ENCODE measurements around the gene GPR21.

The GPR21 gene

DNA sequence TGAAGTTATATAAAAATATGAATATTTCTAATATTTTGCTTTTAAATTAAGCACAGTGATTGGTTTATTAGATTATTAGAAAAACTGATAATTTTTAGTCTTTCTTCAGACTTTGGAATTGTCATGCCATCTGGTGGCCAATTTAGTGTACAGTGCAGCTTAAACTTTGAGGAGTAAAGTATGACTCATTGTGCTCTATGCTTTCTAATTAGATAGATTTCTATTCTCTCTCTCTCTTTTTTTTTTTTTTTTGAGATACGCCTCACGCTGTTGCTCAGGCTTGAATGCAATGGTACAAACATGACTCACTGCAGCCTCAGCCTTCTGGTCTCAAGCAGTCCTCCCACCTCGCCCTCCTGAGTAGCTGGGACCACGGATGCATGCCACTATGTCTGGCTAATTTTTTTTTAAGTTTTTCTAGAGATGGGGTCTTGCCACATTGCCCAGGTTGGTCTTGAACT lies 42.1 kb upstream of the GPR21 start:
- Histone ChIP-seq H3K79me1 (ENCODE audit: low read depth, low read length) (peaks cover 2% of the 10 kb centered on the region), H4K8ac (ENCODE audit: low read depth, low read length) (no peak overlapping the region), H3K9ac (ENCODE audit: low read depth, low read length, poor library complexity) (no peak overlapping the region), H3K14ac (ENCODE audit: low read length) (no peak overlapping the region), H3K27ac (replicated peaks; ENCODE audit: low read length) (no peak overlapping the region), H3K23ac (ENCODE audit: low read depth, low read length, poor library complexity) (no peak overlapping the region), H2AFZ (ENCODE audit: low read length) (no peak overlapping the region), H3K4me2 (ENCODE audit: insufficient read depth, low read length, poor library complexity, severe bottlenecking) (no peak overlapping the region), H2BK15ac (ENCODE audit: low read length) (no peak overlapping the region), H3K27me3 (ENCODE audit: control insufficient read depth in 3 of 3, insufficient read depth in 3 of 3, low read depth in 1 of 3, low read length in 3 of 3) (no peaks in the 10 kb centered on the region), H2AK5ac (ENCODE audit: low read depth, low read length) (no peak overlapping the region), H3K18ac (ENCODE audit: low read length) (no peak overlapping the region), H3K36me3 (replicated peaks in 1 of 2; ENCODE audit: control insufficient read depth in 2 of 2, insufficient read depth in 2 of 2, low read length in 2 of 2) (peaks cover 10 to 92% of the 10 kb centered on the region in 2 donors), H3K4me3 (ENCODE audit: low read length in 2 of 2) (no peak overlapping the region), H4K91ac (ENCODE audit: low read depth, low read length, poor library complexity) (no peak overlapping the region), H2BK5ac (ENCODE audit: low read length) (no peak overlapping the region), H2BK12ac (ENCODE audit: low read length) (no peak overlapping the region), H3K9me3 (replicated peaks in 1 of 2; ENCODE audit: control insufficient read depth in 2 of 2, insufficient read depth in 1 of 2, low read depth in 1 of 2, low read length in 2 of 2) (no peaks in the 10 kb centered on the region), H3K4ac (ENCODE audit: low read length) (no peak overlapping the region), H3K4me1 (ENCODE audit: control insufficient read depth in 2 of 2, insufficient read depth in 1 of 2, low read depth in 1 of 2, low read length in 2 of 2) (no peaks in the 10 kb centered on the region), H2BK120ac (ENCODE audit: low read depth, low read length) (no peak overlapping the region)
- WGBS, 2 donors (ENCODE audit: extremely low coverage in 2 of 2, insufficient read length in 2 of 2, insufficient replicate concordance in 1 of 2): no CpG with 5 or more reads among the region's 4 CpGs
- DNase-seq (ENCODE audit: low spot score): no peak

DNA sequence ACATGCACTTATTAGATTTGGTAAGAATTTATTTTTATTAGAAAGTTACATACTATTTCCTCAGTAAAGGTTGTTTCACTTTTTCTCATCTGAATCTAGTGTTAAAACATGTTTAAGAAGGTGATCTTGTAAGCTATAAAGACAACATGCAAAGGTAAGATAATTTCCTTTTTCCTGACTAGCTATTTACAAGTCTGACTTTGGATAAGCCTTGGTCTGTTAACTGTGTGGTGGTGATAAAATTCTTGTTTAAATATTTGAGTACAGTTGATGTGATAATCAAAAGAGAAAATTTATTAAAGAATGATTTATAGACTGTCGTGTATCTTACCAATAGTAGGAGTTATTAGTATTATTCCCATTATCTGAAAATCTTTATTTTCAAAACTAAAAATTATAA lies 36.9 kb upstream of the GPR21 start:
- no peak overlapping the region for H3K4me3 ChIP-seq (ENCODE audit: low read length in 2 of 2)
- no peak overlapping the region for H3K18ac ChIP-seq (ENCODE audit: low read length)
- H2BK15ac ChIP-seq (ENCODE audit: low read length): no peak overlapping the region
- no peaks in the 10 kb centered on the region for H3K4me1 ChIP-seq (ENCODE audit: control insufficient read depth in 2 of 2, insufficient read depth in 1 of 2, low read depth in 1 of 2, low read length in 2 of 2)
- no peak overlapping the region for H4K91ac ChIP-seq (ENCODE audit: low read depth, low read length, poor library complexity)
- no peaks in the 10 kb centered on the region for H3K9me3 ChIP-seq (replicated peaks in 1 of 2; ENCODE audit: control insufficient read depth in 2 of 2, insufficient read depth in 1 of 2, low read depth in 1 of 2, low read length in 2 of 2)
- H2AK5ac ChIP-seq (ENCODE audit: low read depth, low read length): no peak overlapping the region
- H2BK12ac ChIP-seq (ENCODE audit: low read length): no peak overlapping the region
- WGBS, 2 donors (ENCODE audit: extremely low coverage in 2 of 2, insufficient read length in 2 of 2, insufficient replicate concordance in 1 of 2): no CpG with 5 or more reads among the region's 1 CpG
- H3K4ac ChIP-seq (ENCODE audit: low read length): no peak overlapping the region
- peaks cover 5 to 95% of the 10 kb centered on the region in 2 donors for H3K36me3 ChIP-seq (replicated peaks in 1 of 2; ENCODE audit: control insufficient read depth in 2 of 2, insufficient read depth in 2 of 2, low read length in 2 of 2)
- H3K14ac ChIP-seq (ENCODE audit: low read length): no peak overlapping the region
- H3K79me1 ChIP-seq (ENCODE audit: low read depth, low read length): peaks cover 2% of the 10 kb centered on the region
- no peak overlapping the region for H3K23ac ChIP-seq (ENCODE audit: low read depth, low read length, poor library complexity)
- H3K27ac ChIP-seq (replicated peaks; ENCODE audit: low read length): no peak overlapping the region
- H2BK120ac ChIP-seq (ENCODE audit: low read depth, low read length): no peak overlapping the region
- H4K8ac ChIP-seq (ENCODE audit: low read depth, low read length): no peak overlapping the region
- H3K9ac ChIP-seq (ENCODE audit: low read depth, low read length, poor library complexity): no peak overlapping the region
- no peak overlapping the region for H2AFZ ChIP-seq (ENCODE audit: low read length)
- H3K27me3 ChIP-seq (ENCODE audit: control insufficient read depth in 3 of 3, insufficient read depth in 3 of 3, low read depth in 1 of 3, low read length in 3 of 3): no peaks in the 10 kb centered on the region
- DNase-seq (ENCODE audit: low spot score): no peak
- H2BK5ac ChIP-seq (ENCODE audit: low read length): no peak overlapping the region
- no peak overlapping the region for H3K4me2 ChIP-seq (ENCODE audit: insufficient read depth, low read length, poor library complexity, severe bottlenecking)

DNA sequence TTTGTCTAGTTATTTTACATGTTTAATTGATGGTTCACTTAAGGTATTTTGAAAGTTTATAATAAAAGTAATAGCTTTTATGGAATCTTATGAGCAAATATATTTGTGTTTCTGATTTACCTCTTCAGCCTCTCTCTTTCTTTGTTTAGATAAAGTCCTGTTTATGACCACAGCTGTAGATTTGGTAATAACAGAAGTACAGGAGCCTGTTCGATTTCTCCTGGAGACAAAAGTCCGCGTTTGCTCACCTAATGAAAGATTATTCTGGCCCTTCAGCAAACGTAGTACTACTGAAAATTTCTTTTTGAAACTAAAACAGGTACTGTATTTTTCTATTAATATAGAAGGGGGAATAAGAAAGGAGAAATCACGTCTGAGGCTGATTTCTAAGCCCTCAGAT lies 35.0 kb upstream of the GPR21 start:
- H2BK120ac ChIP-seq (ENCODE audit: low read depth, low read length): no peak overlapping the region
- H3K4me3 ChIP-seq (ENCODE audit: low read length in 2 of 2): no peak overlapping the region
- no peak overlapping the region for H2AFZ ChIP-seq (ENCODE audit: low read length)
- H3K36me3 ChIP-seq (replicated peaks in 1 of 2; ENCODE audit: control insufficient read depth in 2 of 2, insufficient read depth in 2 of 2, low read length in 2 of 2): peaks cover 3 to 92% of the 10 kb centered on the region in 2 donors
- H2BK5ac ChIP-seq (ENCODE audit: low read length): no peak overlapping the region
- DNase-seq (ENCODE audit: low spot score): no peak
- no peak overlapping the region for H3K14ac ChIP-seq (ENCODE audit: low read length)
- H3K4me2 ChIP-seq (ENCODE audit: insufficient read depth, low read length, poor library complexity, severe bottlenecking): no peak overlapping the region
- WGBS, 2 donors (ENCODE audit: extremely low coverage in 2 of 2, insufficient read length in 2 of 2, insufficient replicate concordance in 1 of 2): no CpG with 5 or more reads among the region's 5 CpGs
- H2BK12ac ChIP-seq (ENCODE audit: low read length): no peak overlapping the region
- H3K23ac ChIP-seq (ENCODE audit: low read depth, low read length, poor library complexity): no peak overlapping the region
- H2BK15ac ChIP-seq (ENCODE audit: low read length): no peak overlapping the region
- no peak overlapping the region for H2AK5ac ChIP-seq (ENCODE audit: low read depth, low read length)
- H3K9ac ChIP-seq (ENCODE audit: low read depth, low read length, poor library complexity): no peak overlapping the region
- no peaks in the 10 kb centered on the region for H3K9me3 ChIP-seq (replicated peaks in 1 of 2; ENCODE audit: control insufficient read depth in 2 of 2, insufficient read depth in 1 of 2, low read depth in 1 of 2, low read length in 2 of 2)
- no peaks in the 10 kb centered on the region for H3K27me3 ChIP-seq (ENCODE audit: control insufficient read depth in 3 of 3, insufficient read depth in 3 of 3, low read depth in 1 of 3, low read length in 3 of 3)
- no peaks in the 10 kb centered on the region for H3K4me1 ChIP-seq (ENCODE audit: control insufficient read depth in 2 of 2, insufficient read depth in 1 of 2, low read depth in 1 of 2, low read length in 2 of 2)
- no peak overlapping the region for H4K8ac ChIP-seq (ENCODE audit: low read depth, low read length)
- peaks cover 2% of the 10 kb centered on the region for H3K79me1 ChIP-seq (ENCODE audit: low read depth, low read length)
- no peak overlapping the region for H3K27ac ChIP-seq (replicated peaks; ENCODE audit: low read length)
- H4K91ac ChIP-seq (ENCODE audit: low read depth, low read length, poor library complexity): no peak overlapping the region
- H3K4ac ChIP-seq (ENCODE audit: low read length): no peak overlapping the region
- no peak overlapping the region for H3K18ac ChIP-seq (ENCODE audit: low read length)

DNA sequence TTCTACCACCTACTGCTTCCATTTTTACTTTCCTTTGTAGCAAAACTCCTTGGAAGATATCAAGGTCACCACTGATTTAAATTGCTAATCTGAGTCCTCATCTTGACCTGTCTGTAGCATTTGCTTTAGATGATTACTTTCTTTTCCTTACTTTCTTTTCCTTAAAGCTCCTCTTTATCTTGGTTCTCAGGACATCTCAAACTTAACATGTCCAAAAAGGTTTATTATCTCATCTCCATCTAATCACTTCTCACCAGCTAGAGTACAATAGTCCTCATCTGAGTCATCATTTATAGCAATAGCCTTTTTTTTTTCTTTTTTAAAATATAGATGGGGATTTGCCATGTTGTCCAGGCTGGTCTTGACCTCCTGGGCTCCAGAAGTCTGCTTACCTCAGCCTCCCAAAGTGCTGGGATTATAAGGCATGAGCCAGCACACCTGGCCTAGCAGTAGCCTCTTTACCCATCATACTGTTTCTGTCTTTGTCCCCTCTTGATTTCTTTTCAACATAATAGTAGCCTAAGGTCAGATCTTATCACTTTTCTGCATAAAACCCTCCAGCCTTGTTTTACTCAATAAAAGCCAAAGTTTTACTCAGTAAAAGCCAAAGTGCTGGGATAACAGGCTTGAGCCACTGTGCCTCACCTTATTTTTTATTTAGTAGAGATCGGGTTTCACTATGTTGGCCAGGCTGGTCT lies 32.9 kb upstream of the GPR21 start:
- H3K27me3 ChIP-seq (ENCODE audit: control insufficient read depth in 3 of 3, insufficient read depth in 3 of 3, low read depth in 1 of 3, low read length in 3 of 3): no peaks in the 10 kb centered on the region
- no peak overlapping the region for H4K8ac ChIP-seq (ENCODE audit: low read depth, low read length)
- no peak overlapping the region for H2AFZ ChIP-seq (ENCODE audit: low read length)
- H2BK12ac ChIP-seq (ENCODE audit: low read length): no peak overlapping the region
- H3K27ac ChIP-seq (replicated peaks; ENCODE audit: low read length): no peak overlapping the region
- H4K91ac ChIP-seq (ENCODE audit: low read depth, low read length, poor library complexity): no peak overlapping the region
- H3K4ac ChIP-seq (ENCODE audit: low read length): no peak overlapping the region
- H2BK5ac ChIP-seq (ENCODE audit: low read length): no peak overlapping the region
- DNase-seq (ENCODE audit: low spot score): no peak
- H3K9ac ChIP-seq (ENCODE audit: low read depth, low read length, poor library complexity): no peak overlapping the region
- no peaks in the 10 kb centered on the region for H3K4me1 ChIP-seq (ENCODE audit: control insufficient read depth in 2 of 2, insufficient read depth in 1 of 2, low read depth in 1 of 2, low read length in 2 of 2)
- H2BK120ac ChIP-seq (ENCODE audit: low read depth, low read length): no peak overlapping the region
- peaks cover 2% of the 10 kb centered on the region for H3K79me1 ChIP-seq (ENCODE audit: low read depth, low read length)
- H3K18ac ChIP-seq (ENCODE audit: low read length): no peak overlapping the region
- H3K36me3 ChIP-seq (replicated peaks in 1 of 2; ENCODE audit: control insufficient read depth in 2 of 2, insufficient read depth in 2 of 2, low read length in 2 of 2): peaks cover 5 to 91% of the 10 kb centered on the region in 2 donors
- no peak overlapping the region for H2BK15ac ChIP-seq (ENCODE audit: low read length)
- no peak overlapping the region for H3K23ac ChIP-seq (ENCODE audit: low read depth, low read length, poor library complexity)
- no peak overlapping the region for H3K4me2 ChIP-seq (ENCODE audit: insufficient read depth, low read length, poor library complexity, severe bottlenecking)
- H2AK5ac ChIP-seq (ENCODE audit: low read depth, low read length): no peak overlapping the region
- WGBS, 2 donors (ENCODE audit: extremely low coverage in 2 of 2, insufficient read length in 2 of 2, insufficient replicate concordance in 1 of 2): no CpG with 5 or more reads among the region's 1 CpG
- no peaks in the 10 kb centered on the region for H3K9me3 ChIP-seq (replicated peaks in 1 of 2; ENCODE audit: control insufficient read depth in 2 of 2, insufficient read depth in 1 of 2, low read depth in 1 of 2, low read length in 2 of 2)
- H3K14ac ChIP-seq (ENCODE audit: low read length): no peak overlapping the region
- no peak overlapping the region for H3K4me3 ChIP-seq (ENCODE audit: low read length in 2 of 2)
